Panc1 (cell line): ENCODE data around the gene GRIN2A. TPM values are rescaled to one million over a fixed set of nuclear protein-coding genes. Genes with fewer than 3 reads are reported as not detected.
A peak's percentile ranks its signal among the peaks of the same experiment; 100 is the strongest.

ENCODE experiments used
- ATAC-seq: fragments of 200-7000 bp; cut with Tn5 transposase; 2 replicates; pipeline ENCODE4 v1.9.1; 2020; ENCODE audit warnings: mild to moderate bottlenecking, moderate library complexity
- BruUV-seq: library from RNA; stranded (reverse); fragments of 400-500 nt; replicated peaks from 2 replicates; lab custom pipeline; 2021; lab: Mats Ljungman, UMichigan
- CTCF ChIA-PET: fragments of 300-600 bp; sonication (Branson Sonifier 250); formaldehyde crosslinking; loops from one replicate; lab custom pipeline; 2022; ENCODE audit warnings: antibody characterized with exemption; lab: Charles Lee
- POLR2A ChIA-PET: fragments of 300-600 bp; sonication (Branson Sonifier 250); formaldehyde crosslinking; loops from one replicate; lab custom pipeline; 2022; ENCODE audit warnings: antibody characterized with exemption; lab: Charles Lee
- DNase-seq: peaks from one replicate; pipeline ENCODE4 v3.0.0-alpha.2; 2010; ENCODE audit warnings: low read depth, low spot score
- H3K27ac ChIP-seq: 2 replicates; pipeline ENCODE4 v1.5.1; 2011; ENCODE audit warnings: mild to moderate bottlenecking, low read length, inconsistent platforms
- H3K27me3 ChIP-seq: fragments of 200-500 bp; sonication (Bioruptor generic); 2 replicates; pipeline ENCODE4 v1.6.0; 2014; ENCODE audit warnings: low read length, inconsistent platforms; ENCODE audit not compliant: control insufficient read depth, insufficient read depth
- H3K36me3 ChIP-seq: fragments of 200-500 bp; sonication (Bioruptor generic); 2 replicates; pipeline ENCODE4 v1.5.1; 2014; ENCODE audit warnings: inconsistent platforms, mild to moderate bottlenecking, low read length, moderate library complexity; ENCODE audit not compliant: control insufficient read depth, insufficient read depth
- H3K4me1 ChIP-seq: 2 replicates; pipeline ENCODE4 v1.5.1; 2011; ENCODE audit warnings: inconsistent platforms, mild to moderate bottlenecking, low read length, moderate library complexity; ENCODE audit not compliant: control insufficient read depth, insufficient read depth
- H3K4me3 ChIP-seq, 2 experiments: 2 replicates each; pipeline ENCODE4 v1.5.1; 2011 to 2012; ENCODE audit warnings: low read depth in 2 of 2, low read length in 2 of 2, mild to moderate bottlenecking in 2 of 2, inconsistent platforms in 1 of 2, moderate library complexity in 1 of 2
- H3K9me3 ChIP-seq: fragments of 200-500 bp; sonication (Bioruptor generic); 2 replicates; pipeline ENCODE4 v1.5.1; 2014; ENCODE audit warnings: low read depth, mild to moderate bottlenecking, inconsistent platforms, low read length, moderate library complexity; ENCODE audit not compliant: control insufficient read depth, insufficient read depth
- POLR2AphosphoS5 ChIP-seq: IDR thresholded peaks from 2 replicates; pipeline ENCODE4 v1.6.1; 2012; ENCODE audit warnings: mild to moderate bottlenecking, low read depth, low read length, moderate library complexity
- in situ Hi-C: cut with HindIII; loops from 2 replicates; pipeline ENCODE4 v1.10.0; 2016; ENCODE audit warnings: low sequenced_read_pairs, low pct_unique_long_range_greater_than_20kb
- intact Hi-C: fragments of 100-400 bp; cut with micrococcal nuclease; formaldehyde crosslinking; loops from one replicate; pipeline ENCODE4 v1.10.0; 2022; ENCODE audit not compliant: unreplicated experiment
- total RNA-seq: library from RNA; stranded (reverse); gene quantifications from one replicate; pipeline ENCODE4 v1.2.1, GENCODE V29; 2021; ENCODE audit not compliant: unreplicated experiment
- TF ChIP-seq, protein P1 (sequence below), 2 experiments: IDR thresholded peaks; 2 replicates each; pipeline ENCODE4 v1.6.1; 2011 to 2012; ENCODE audit warnings: low read depth in 2 of 2, control low read depth in 1 of 2, low read length in 1 of 2, mild to moderate bottlenecking in 1 of 2, moderate library complexity in 1 of 2; ENCODE audit not compliant: insufficient read depth in 1 of 2
- TF ChIP-seq, protein P2 (sequence below): fragments of 450-650 bp; IDR thresholded peaks from 2 replicates; pipeline ENCODE4 v1.5.1; 2017; ENCODE audit warnings: mild to moderate bottlenecking

Gene GRIN2A
- total RNA-seq, 1 experiment from 2014 or later = 12.3 TPM

DNA sequence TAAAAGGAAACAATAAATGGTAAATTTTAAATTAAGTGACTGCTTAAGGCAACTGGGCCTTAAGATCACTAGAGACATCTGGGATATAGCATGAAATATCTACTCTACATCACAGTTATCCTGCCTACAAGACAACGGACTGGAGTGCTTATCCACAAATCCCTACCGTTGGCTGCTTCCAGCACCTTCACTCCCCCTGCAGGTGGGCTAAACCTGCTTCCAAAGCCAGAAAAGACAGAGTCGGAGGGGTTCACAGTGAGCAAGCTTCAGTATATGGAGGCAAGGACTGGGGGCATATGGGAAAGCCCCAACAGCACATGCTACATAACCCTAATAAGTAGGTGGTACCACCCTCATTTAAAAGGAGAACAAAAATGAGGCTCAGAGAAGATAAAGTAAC, 45.3 kb downstream of the GRIN2A start:
- H3K27ac ChIP-seq = no peak overlapping the region
- H3K4me1 ChIP-seq = no peaks in the 10 kb centered on the region
- H3K27me3 ChIP-seq = no peaks in the 10 kb centered on the region
- no TSS peak for BruUV-seq
- POLR2A ChIA-PET = no interaction called here
- in situ Hi-C loops (no loop called here), intact Hi-C loops (no loop called here)
- TF ChIP-seq, protein P1, sequence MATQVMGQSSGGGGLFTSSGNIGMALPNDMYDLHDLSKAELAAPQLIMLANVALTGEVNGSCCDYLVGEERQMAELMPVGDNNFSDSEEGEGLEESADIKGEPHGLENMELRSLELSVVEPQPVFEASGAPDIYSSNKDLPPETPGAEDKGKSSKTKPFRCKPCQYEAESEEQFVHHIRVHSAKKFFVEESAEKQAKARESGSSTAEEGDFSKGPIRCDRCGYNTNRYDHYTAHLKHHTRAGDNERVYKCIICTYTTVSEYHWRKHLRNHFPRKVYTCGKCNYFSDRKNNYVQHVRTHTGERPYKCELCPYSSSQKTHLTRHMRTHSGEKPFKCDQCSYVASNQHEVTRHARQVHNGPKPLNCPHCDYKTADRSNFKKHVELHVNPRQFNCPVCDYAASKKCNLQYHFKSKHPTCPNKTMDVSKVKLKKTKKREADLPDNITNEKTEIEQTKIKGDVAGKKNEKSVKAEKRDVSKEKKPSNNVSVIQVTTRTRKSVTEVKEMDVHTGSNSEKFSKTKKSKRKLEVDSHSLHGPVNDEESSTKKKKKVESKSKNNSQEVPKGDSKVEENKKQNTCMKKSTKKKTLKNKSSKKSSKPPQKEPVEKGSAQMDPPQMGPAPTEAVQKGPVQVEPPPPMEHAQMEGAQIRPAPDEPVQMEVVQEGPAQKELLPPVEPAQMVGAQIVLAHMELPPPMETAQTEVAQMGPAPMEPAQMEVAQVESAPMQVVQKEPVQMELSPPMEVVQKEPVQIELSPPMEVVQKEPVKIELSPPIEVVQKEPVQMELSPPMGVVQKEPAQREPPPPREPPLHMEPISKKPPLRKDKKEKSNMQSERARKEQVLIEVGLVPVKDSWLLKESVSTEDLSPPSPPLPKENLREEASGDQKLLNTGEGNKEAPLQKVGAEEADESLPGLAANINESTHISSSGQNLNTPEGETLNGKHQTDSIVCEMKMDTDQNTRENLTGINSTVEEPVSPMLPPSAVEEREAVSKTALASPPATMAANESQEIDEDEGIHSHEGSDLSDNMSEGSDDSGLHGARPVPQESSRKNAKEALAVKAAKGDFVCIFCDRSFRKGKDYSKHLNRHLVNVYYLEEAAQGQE (IDR thresholded peaks at IDR 0.05; ENCODE audit: insufficient read depth in 1 of 2, low read depth in 2 of 2, low read length in 1 of 2) = no peak
- TF ChIP-seq, protein P2, sequence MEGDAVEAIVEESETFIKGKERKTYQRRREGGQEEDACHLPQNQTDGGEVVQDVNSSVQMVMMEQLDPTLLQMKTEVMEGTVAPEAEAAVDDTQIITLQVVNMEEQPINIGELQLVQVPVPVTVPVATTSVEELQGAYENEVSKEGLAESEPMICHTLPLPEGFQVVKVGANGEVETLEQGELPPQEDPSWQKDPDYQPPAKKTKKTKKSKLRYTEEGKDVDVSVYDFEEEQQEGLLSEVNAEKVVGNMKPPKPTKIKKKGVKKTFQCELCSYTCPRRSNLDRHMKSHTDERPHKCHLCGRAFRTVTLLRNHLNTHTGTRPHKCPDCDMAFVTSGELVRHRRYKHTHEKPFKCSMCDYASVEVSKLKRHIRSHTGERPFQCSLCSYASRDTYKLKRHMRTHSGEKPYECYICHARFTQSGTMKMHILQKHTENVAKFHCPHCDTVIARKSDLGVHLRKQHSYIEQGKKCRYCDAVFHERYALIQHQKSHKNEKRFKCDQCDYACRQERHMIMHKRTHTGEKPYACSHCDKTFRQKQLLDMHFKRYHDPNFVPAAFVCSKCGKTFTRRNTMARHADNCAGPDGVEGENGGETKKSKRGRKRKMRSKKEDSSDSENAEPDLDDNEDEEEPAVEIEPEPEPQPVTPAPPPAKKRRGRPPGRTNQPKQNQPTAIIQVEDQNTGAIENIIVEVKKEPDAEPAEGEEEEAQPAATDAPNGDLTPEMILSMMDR = peak; percentile 14; the same call in 1 of the 2 replicates
- no peak overlapping the region for H3K4me3 ChIP-seq
- no peak for DNase-seq
- no peaks in the 10 kb centered on the region for H3K36me3 ChIP-seq
- H3K9me3 ChIP-seq = no peaks in the 10 kb centered on the region
- CTCF ChIA-PET = no interaction called here
- no peak for ATAC-seq

DNA sequence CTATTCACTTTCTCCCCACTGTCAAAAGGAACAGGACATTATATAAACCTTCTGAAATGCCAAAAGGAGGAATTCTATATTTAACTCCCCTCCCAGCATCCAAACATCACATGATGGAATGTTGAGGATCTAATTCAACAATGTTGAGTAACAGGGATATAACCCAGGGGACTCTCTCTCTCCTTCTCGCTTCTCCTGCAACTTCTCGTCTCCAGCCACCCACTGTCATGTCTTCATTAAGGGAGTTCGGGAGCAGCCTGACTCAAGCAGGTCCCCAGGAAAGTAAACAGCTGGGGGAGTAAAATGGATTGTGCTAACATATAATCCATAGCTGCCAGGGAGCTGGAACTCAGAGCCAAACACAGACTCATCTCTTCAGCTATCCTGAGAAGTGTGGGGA, 51.7 kb downstream of the GRIN2A start:
- TF ChIP-seq, protein P2 = no peak
- TF ChIP-seq, protein P1 (IDR thresholded peaks at IDR 0.05; ENCODE audit: insufficient read depth in 1 of 2, low read depth in 2 of 2, low read length in 1 of 2) = no peak
- TF ChIP-seq POLR2AphosphoS5 = no peak
- H3K27ac ChIP-seq = 0 out of 2 replicates have a peak overlapping the region, but pooled peaks have one; percentile 36
- ChIA-PET CTCF (no interaction called here), POLR2A (no interaction called here)
- H3K36me3 ChIP-seq = no peaks in the 10 kb centered on the region
- in situ Hi-C loops (no loop called here), intact Hi-C loops (no loop called here)
- peaks cover 7% of the 10 kb centered on the region for H3K4me1 ChIP-seq
- DNase-seq (no peak), ATAC-seq (no peak)
- BruUV-seq = no TSS peak
- no peaks in the 10 kb centered on the region for H3K27me3 ChIP-seq
- no peak overlapping the region for H3K4me3 ChIP-seq
- H3K9me3 ChIP-seq = no peaks in the 10 kb centered on the region
